ENCODE measurements around the gene NSUN7. TPM values are rescaled to one million over a fixed set of nuclear protein-coding genes. Genes with fewer than 3 reads are reported as not detected.

The NSUN7 gene
- total RNA-seq, 1 donor from 2014 or later: 0.91 TPM

DNA sequence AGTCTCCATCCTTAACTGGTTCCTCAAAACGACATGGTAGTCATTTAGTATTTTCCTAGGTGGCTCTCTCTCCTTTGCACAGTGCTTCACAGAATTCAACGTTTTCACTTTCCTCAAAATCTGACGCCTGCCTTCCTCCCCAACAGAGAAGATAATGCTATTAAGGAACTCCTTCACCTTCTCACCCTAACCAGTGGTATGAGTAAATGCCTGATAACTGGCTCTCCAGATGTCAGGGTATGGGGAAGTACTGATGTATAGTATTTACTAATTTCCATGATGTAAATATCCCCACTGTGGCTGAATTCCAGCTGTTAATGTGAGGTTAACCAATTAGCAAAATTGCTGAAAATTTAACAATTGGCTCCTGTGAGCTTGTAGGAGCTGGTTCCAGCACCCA lies 28.8 kb upstream of the NSUN7 start:
- Histone ChIP-seq H3K36me3 (no peaks in the 10 kb centered on the region), H3K27me3 (ENCODE audit: low read depth) (peaks cover 42% of the 10 kb centered on the region), H3K4me1 (no peaks in the 10 kb centered on the region), H3K4me3 (no peak overlapping the region), H3K27ac (replicated peaks) (no peak overlapping the region), H3K9me3 (replicated peaks) (no peaks in the 10 kb centered on the region)
- intact Hi-C loops (cut with micrococcal nuclease): no loop called here
- TF ChIP-seq, protein P1, sequence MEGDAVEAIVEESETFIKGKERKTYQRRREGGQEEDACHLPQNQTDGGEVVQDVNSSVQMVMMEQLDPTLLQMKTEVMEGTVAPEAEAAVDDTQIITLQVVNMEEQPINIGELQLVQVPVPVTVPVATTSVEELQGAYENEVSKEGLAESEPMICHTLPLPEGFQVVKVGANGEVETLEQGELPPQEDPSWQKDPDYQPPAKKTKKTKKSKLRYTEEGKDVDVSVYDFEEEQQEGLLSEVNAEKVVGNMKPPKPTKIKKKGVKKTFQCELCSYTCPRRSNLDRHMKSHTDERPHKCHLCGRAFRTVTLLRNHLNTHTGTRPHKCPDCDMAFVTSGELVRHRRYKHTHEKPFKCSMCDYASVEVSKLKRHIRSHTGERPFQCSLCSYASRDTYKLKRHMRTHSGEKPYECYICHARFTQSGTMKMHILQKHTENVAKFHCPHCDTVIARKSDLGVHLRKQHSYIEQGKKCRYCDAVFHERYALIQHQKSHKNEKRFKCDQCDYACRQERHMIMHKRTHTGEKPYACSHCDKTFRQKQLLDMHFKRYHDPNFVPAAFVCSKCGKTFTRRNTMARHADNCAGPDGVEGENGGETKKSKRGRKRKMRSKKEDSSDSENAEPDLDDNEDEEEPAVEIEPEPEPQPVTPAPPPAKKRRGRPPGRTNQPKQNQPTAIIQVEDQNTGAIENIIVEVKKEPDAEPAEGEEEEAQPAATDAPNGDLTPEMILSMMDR (IDR thresholded peaks at IDR 0.05; ENCODE audit: borderline replicate concordance): no peak
- DNase-seq: no peak

DNA sequence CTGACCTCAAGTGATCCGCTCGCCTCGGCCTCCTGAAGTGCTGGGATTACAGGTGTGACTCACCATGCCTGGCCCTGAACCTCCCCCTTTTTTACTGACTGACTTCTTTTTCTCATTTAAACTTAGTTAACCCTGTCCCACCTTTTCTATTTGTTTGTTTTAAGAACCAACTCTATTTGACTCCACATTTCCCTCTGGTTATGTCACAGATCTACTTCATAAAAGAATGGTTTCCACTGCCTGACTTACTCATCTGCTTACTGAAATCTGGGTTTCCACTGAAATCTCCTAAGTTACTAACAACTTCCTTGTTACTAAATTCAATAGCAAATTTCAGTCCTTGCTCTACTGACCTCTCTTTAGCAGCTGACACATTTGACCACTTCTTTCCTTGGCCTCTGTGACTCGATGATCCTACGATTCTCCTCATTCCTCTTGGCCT lies 28.0 kb upstream of the NSUN7 start:
- Histone ChIP-seq H3K27me3 (ENCODE audit: low read depth) (peaks cover 41% of the 10 kb centered on the region), H3K4me1 (no peaks in the 10 kb centered on the region), H3K36me3 (no peaks in the 10 kb centered on the region), H3K27ac (replicated peaks) (no peak overlapping the region), H3K9me3 (replicated peaks) (no peaks in the 10 kb centered on the region), H3K4me3 (no peak overlapping the region)
- no peak for DNase-seq
- intact Hi-C loops (cut with micrococcal nuclease): no loop called here
- TF ChIP-seq, protein P1 (IDR thresholded peaks at IDR 0.05; ENCODE audit: borderline replicate concordance): no peak

DNA sequence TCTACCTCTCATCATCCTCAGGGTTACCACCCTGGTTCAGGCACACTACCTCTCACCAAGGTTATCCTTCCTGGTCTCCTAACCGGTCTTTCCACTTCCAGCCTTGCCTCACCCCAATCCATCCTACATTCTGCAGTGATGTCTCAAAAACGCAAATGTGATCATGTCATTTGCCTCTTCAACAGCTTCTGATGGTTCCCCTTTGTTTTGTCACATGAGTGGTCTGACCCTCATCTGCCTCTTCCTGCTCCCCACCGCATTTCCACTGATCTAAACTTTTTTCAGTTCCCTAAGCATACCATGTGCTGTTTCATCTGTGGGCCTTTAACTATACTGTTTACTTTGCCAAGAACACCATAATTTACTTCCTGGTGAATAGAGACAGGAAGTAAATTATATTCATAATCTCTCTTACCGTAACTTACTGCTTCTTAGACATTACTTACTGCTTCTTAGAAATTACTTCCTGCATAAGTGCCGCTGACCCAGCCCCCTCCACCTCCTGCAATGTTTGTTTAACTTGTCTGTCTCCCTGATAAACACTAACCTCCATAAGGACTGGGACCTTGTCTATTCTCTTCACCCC lies 27.1 kb upstream of the NSUN7 start:
- Histone ChIP-seq H3K9me3 (replicated peaks) (no peaks in the 10 kb centered on the region), H3K4me3 (no peak overlapping the region), H3K4me1 (no peaks in the 10 kb centered on the region), H3K27ac (replicated peaks) (peak overlapping the region; percentile 14), H3K36me3 (no peaks in the 10 kb centered on the region), H3K27me3 (ENCODE audit: low read depth) (peaks cover 39% of the 10 kb centered on the region)
- intact Hi-C loops (cut with micrococcal nuclease): no loop called here
- no peak for DNase-seq
- TF ChIP-seq, protein P1 (IDR thresholded peaks at IDR 0.05; ENCODE audit: borderline replicate concordance): no peak

DNA sequence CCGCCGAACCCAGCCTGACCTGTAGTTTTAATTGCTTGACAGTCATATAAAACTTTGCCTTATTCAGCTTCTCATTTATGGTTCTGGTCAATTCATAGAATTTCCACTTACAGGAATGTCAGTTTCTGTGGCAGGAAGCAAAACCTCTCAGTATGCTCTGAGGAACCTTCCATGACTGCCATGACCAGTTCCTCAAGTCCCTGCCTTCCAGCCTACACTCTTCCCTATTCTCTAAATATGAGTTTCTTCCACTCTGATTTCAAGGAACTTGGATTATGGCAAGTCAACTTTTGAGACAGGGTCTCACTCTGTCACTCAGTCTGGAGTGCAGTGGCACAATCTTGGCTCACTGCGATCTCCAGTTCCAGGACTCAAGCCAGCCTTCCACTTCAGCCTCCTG lies 26.0 kb upstream of the NSUN7 start:
- intact Hi-C loops (cut with micrococcal nuclease): no loop called here
- Histone ChIP-seq H3K4me3 (no peak overlapping the region), H3K36me3 (no peaks in the 10 kb centered on the region), H3K9me3 (replicated peaks) (no peaks in the 10 kb centered on the region), H3K27me3 (ENCODE audit: low read depth) (peaks cover 30% of the 10 kb centered on the region), H3K27ac (replicated peaks) (no peak overlapping the region), H3K4me1 (no peaks in the 10 kb centered on the region)
- DNase-seq: no peak
- TF ChIP-seq, protein P1 (IDR thresholded peaks at IDR 0.05; ENCODE audit: borderline replicate concordance): no peak

DNA sequence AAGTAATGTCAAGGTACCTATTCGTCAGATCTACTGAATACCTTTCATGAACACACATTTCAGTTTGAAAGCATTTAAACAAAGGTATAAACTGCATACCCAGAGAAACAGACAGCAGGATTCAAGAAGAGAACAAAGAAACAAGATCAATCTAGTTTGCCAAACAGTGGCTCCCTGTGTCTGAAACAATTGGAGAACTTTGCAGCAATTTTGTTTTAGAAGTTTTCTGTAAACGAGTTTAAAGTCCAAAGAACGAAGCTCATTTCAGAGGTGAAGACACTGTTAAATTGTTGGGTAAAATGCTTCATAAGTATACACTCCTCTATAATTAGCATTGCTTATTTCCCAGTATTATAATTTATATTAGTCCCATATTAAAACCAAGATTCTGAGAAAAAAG lies 21.4 kb upstream of the NSUN7 start:
- TF ChIP-seq, protein P1 (IDR thresholded peaks at IDR 0.05; ENCODE audit: borderline replicate concordance): no peak
- peaks cover 9% of the 10 kb centered on the region for H3K4me1 ChIP-seq
- intact Hi-C loops (cut with micrococcal nuclease): no loop called here

More for the DNA sequence above, 21.4 kb upstream of the NSUN7 start:
- no peak for DNase-seq
- Histone ChIP-seq H3K4me3 (no peak overlapping the region), H3K36me3 (no peaks in the 10 kb centered on the region), H3K27ac (replicated peaks) (no peak overlapping the region), H3K9me3 (replicated peaks) (no peaks in the 10 kb centered on the region), H3K27me3 (ENCODE audit: low read depth) (peaks cover 9% of the 10 kb centered on the region)
